Kidney (tissue), 14 donors: ENCODE data around the gene GFRA4. TPM values are rescaled to one million over a fixed set of nuclear protein-coding genes. Genes with fewer than 3 reads are reported as not detected.

Experiments
- DNase-seq, 5 donors: peaks; one replicate each; pipeline ENCODE4 v3.0.0-alpha.2; 2013 to 2020
- FAIRE-seq: peaks from 2 replicates; lab custom pipeline; 2012; peaks lifted over from hg19 to GRCh38; lab: Jason Lieb, UNC
- H3K27ac ChIP-seq, 2 donors: one replicate each; pipeline ENCODE4 v1.7.0; 2013; ENCODE audit warnings: low read depth in 2 of 2, low read length in 2 of 2, inconsistent platforms in 1 of 2
- H3K27me3 ChIP-seq: one replicate; pipeline ENCODE4 v1.7.1; 2013; ENCODE audit warnings: low read length, inconsistent platforms; ENCODE audit not compliant: control insufficient read depth, insufficient read depth
- H3K36me3 ChIP-seq, 3 donors: one replicate each; pipeline versions ENCODE4 v1.7.0 to v1.7.1; 2013; ENCODE audit warnings: low read length in 3 of 3, control low read depth in 1 of 3, inconsistent platforms in 1 of 3; ENCODE audit not compliant: insufficient read depth in 3 of 3, control insufficient read depth in 2 of 3
- H3K4me1 ChIP-seq, 3 donors: one replicate each; pipeline versions ENCODE4 v1.7.0 to v1.7.1; 2013; ENCODE audit warnings: low read length in 3 of 3, inconsistent platforms in 1 of 3, low read depth in 1 of 3; ENCODE audit not compliant: control insufficient read depth in 2 of 3, insufficient read depth in 2 of 3
- H3K4me3 ChIP-seq, 3 donors: one replicate each; pipeline versions ENCODE4 v1.7.0 to v1.8.1; 2013; ENCODE audit warnings: low read length in 3 of 3, control low read depth in 1 of 3, inconsistent platforms in 1 of 3
- H3K9ac ChIP-seq, 3 donors: one replicate each; pipeline versions ENCODE4 v1.7.0 to v1.7.1; 2013; ENCODE audit warnings: low read length in 3 of 3, control low read depth in 1 of 3, inconsistent platforms in 1 of 3
- H3K9me3 ChIP-seq, 3 donors: one replicate each; pipeline versions ENCODE4 v1.7.0 to v1.7.1; 2013; ENCODE audit warnings: low read length in 3 of 3, control low read depth in 1 of 3, inconsistent platforms in 1 of 3; ENCODE audit not compliant: control insufficient read depth in 2 of 3, insufficient read depth in 1 of 3
- CTCF ChIP-seq: IDR thresholded peaks from 3 replicates; pipeline ENCODE4 v1.5.1; 2012; ENCODE audit warnings: mild to moderate bottlenecking, moderate library complexity, borderline replicate concordance; ENCODE audit not compliant: insufficient read depth; ENCODE audit errors: extremely low read depth
- intact Hi-C: fragments of 100-400 bp; cut with DNase I; formaldehyde crosslinking; loops from one replicate; pipeline ENCODE4 v1.11.1; 2022
- polyA plus RNA-seq: library from polyadenylated mRNA; stranded (reverse); fragments of 350-450 nt; fragmentation: Illumina TruSeq; extraction: RNeasy Lipid Tissue Mini Kit (QIAGEN cat#74804); gene quantifications from one replicate; pipeline ENCODE4 v1.2.3, GENCODE V29; 2014; ENCODE audit warnings: low read depth, low replicate concordance; ENCODE audit not compliant: insufficient read depth
- total RNA-seq: library from RNA; stranded (reverse); fragmentation: NEBNext Ultra II Directional; extraction: Animal tissue kit (Norgen Biotek cat#: 25700); gene quantifications from one replicate; pipeline ENCODE4 v1.2.1, GENCODE V29; 2021
- donor health status: control.
- donor health status: control.
- donor health status: control.
- donor health status: control.
- donor health status: control.
- donor health status: DM: yes; HTN: yes; CAD: no.
- donor health status: Normal renal cell carcinoma (clear cell type).

GFRA4 gene
- total and polyA plus RNA-seq, 2 donors from 2014 or later, result 0.56 TPM; not detected in 1

GRCh38 chr20:3658716-3659491 is 4.3 kb downstream of the GFRA4 start:
- Histone ChIP-seq H3K4me1 (peaks cover 0 to 4% (median 0%) of the 10 kb centered on the region in 3 donors), H3K27ac (no peak overlapping the region), H3K4me3 (no peak overlapping the region), H3K9ac (no peak overlapping the region), H3K27me3 (peaks cover 9% of the 10 kb centered on the region), H3K9me3 (no peaks in the 10 kb centered on the region), H3K36me3 (no peaks in the 10 kb centered on the region)
- DNase-seq (peak in 1 of 5 donors; percentile 8), FAIRE-seq (no peak)
- no peak for TF ChIP-seq CTCF
- intact Hi-C loops, result no loop called here

GRCh38 chr20:3658019-3658715 is 5.0 kb downstream of the GFRA4 start:
- FAIRE-seq (no peak), DNase-seq (peak in 2 of 5 donors; percentile 9 to 50)
- Histone ChIP-seq H3K27me3 (peaks cover 9% of the 10 kb centered on the region), H3K9me3 (no peaks in the 10 kb centered on the region), H3K27ac (no peak overlapping the region), H3K4me1 (peaks cover 0 to 8% (median 0%) of the 10 kb centered on the region in 3 donors), H3K36me3 (no peaks in the 10 kb centered on the region), H3K4me3 (no peak overlapping the region), H3K9ac (no peak overlapping the region)
- TF ChIP-seq CTCF, result no peak
- intact Hi-C loops, result no loop called here

- no peak for DNase-seq
- intact Hi-C loops, result no loop called here
- peaks cover under 1% of the 10 kb centered on the region for H3K27me3 ChIP-seq
- peaks cover 0 to 5% (median 0%) of the 10 kb centered on the region in 3 donors for H3K36me3 ChIP-seq
- H3K4me3 ChIP-seq, result no peak overlapping the region
- H3K9ac ChIP-seq, result no peak overlapping the region
- FAIRE-seq, result no peak
- peaks cover 0 to 11% (median 0%) of the 10 kb centered on the region in 3 donors for H3K4me1 ChIP-seq
- no peak for TF ChIP-seq CTCF
- no peak overlapping the region for H3K27ac ChIP-seq
- no peaks in the 10 kb centered on the region for H3K9me3 ChIP-seq
Observed at GRCh38 chr20:3655131-3655405, 8.1 kb downstream of the GFRA4 start.
